Tibial nerve (tissue), 4 donors: ENCODE measurements around the gene VAMP8. TPM values are rescaled to one million over a fixed set of nuclear protein-coding genes. Genes with fewer than 3 reads are reported as not detected.

Experiments
- DNase-seq, 2 donors: peaks; one replicate each; pipeline ENCODE4 v3.0.0-alpha.2; 2019; ENCODE audit warnings: low spot score in 2 of 2
- H3K27ac ChIP-seq, 4 donors: fragments of 200-600 bp; sonication (generic) in 3 of 4; one replicate each; pipeline ENCODE4 v1.5.1; 2017 to 2019; ENCODE audit warnings: mild to moderate bottlenecking in 1 of 4
- H3K27me3 ChIP-seq, 2 donors: fragments of 200-600 bp; sonication (generic) in 1 of 2; one replicate each; pipeline versions ENCODE4 v1.5.1 to v1.6.0; 2017 to 2019
- H3K36me3 ChIP-seq, 3 donors: fragments of 200-600 bp; sonication (generic); one replicate each; pipeline ENCODE4 v1.5.1; 2018 to 2019
- H3K4me1 ChIP-seq, 4 donors: fragments of 200-600 bp; sonication (generic) in 3 of 4; one replicate each; pipeline ENCODE4 v1.5.1; 2017 to 2019
- H3K4me3 ChIP-seq, 4 donors: fragments of 200-600 bp; sonication (generic) in 3 of 4; one replicate each; pipeline ENCODE4 v1.5.1; 2017 to 2019; ENCODE audit warnings: mild to moderate bottlenecking in 1 of 4, moderate library complexity in 1 of 4
- H3K9me3 ChIP-seq, 4 donors: fragments of 200-600 bp; sonication (generic) in 3 of 4; one replicate each; pipeline ENCODE4 v1.5.1; 2017 to 2019
- EP300 ChIP-seq, 2 donors: sonication (generic); formaldehyde crosslinking; IDR thresholded peaks; one replicate each; pipeline ENCODE4 v1.6.1; 2017; ENCODE audit warnings: antibody characterized with exemption in 2 of 2, mild to moderate bottlenecking in 1 of 2
- POLR2A ChIP-seq, 2 donors: fragments of 450-650 bp; IDR thresholded peaks; one replicate each; pipeline ENCODE4 v1.6.1; 2017; ENCODE audit warnings: antibody characterized with exemption in 2 of 2, mild to moderate bottlenecking in 2 of 2, moderate library complexity in 2 of 2
- WGBS, 2 donors: methylation state at CpG; one replicate each; pipeline ENCODE4 v1.1.5; 2018; 5-methylcytosine and 5-hydroxymethylcytosine counted together
- total RNA-seq, 4 donors: library from RNA; depleted of rRNA; stranded (reverse); fragments of >200 nt; gene quantifications; one replicate each; pipeline ENCODE4 v1.1.0, GENCODE V29; 2016
- TF ChIP-seq, protein P1 (sequence below), 5 experiments: fragments of 200-600 bp in 3 of 5; fragments of 450-650 bp in 2 of 5; sonication (generic) in 3 of 5; IDR thresholded peaks; one replicate each; pipeline ENCODE4 v1.5.1; 2016 to 2019; ENCODE audit warnings: antibody characterized with exemption in 5 of 5, mild to moderate bottlenecking in 3 of 5, moderate library complexity in 2 of 5

The VAMP8 gene
- total RNA-seq, 4 donors from 2014 or later: 4.3 to 24.0 (median 11.8) TPM

- no peak overlapping the region for H3K4me3 ChIP-seq
- no peaks in the 10 kb centered on the region for H3K9me3 ChIP-seq
- TF ChIP-seq POLR2A (IDR thresholded peaks at IDR 0.05): no peak
- TF ChIP-seq, protein P1, sequence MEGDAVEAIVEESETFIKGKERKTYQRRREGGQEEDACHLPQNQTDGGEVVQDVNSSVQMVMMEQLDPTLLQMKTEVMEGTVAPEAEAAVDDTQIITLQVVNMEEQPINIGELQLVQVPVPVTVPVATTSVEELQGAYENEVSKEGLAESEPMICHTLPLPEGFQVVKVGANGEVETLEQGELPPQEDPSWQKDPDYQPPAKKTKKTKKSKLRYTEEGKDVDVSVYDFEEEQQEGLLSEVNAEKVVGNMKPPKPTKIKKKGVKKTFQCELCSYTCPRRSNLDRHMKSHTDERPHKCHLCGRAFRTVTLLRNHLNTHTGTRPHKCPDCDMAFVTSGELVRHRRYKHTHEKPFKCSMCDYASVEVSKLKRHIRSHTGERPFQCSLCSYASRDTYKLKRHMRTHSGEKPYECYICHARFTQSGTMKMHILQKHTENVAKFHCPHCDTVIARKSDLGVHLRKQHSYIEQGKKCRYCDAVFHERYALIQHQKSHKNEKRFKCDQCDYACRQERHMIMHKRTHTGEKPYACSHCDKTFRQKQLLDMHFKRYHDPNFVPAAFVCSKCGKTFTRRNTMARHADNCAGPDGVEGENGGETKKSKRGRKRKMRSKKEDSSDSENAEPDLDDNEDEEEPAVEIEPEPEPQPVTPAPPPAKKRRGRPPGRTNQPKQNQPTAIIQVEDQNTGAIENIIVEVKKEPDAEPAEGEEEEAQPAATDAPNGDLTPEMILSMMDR (IDR thresholded peaks at IDR 0.05): no peak
- TF ChIP-seq EP300 (IDR thresholded peaks at IDR 0.05): no peak
- no peaks in the 10 kb centered on the region for H3K36me3 ChIP-seq
- peak overlapping the region in 2 of 4 donors; percentile 20 to 99 for H3K27ac ChIP-seq
- no peaks in the 10 kb centered on the region for H3K27me3 ChIP-seq
- H3K4me1 ChIP-seq: peaks cover 0 to 18% (median 10%) of the 10 kb centered on the region in 4 donors
- DNase-seq: no peak
- WGBS, 2 donors: 81 to 83% methylated on average over 3 of the region's 3 CpGs
Observed at GRCh38 chr2:85534099-85534498, 43.3 kb upstream of the VAMP8 start.

DNA sequence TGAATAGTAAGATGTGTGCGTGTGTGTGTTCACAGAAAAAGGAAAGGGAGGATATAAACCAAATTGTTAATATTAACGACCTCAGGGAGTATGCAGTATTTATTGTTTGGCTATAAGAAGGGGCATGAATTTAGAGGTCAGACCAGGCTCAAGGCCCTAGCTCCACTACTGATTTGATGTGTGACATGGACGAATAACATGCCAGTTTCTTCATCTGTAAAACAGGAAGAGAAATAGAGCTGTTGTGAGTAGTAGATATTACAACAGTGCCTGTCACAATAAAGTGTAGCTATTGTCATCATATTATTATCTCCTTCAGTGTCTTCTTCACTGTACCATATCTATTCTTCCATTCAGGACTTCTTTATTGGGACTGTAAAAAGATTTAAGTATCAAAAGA, 42.5 kb upstream of the VAMP8 start:
- WGBS, 2 donors: 69 to 76% methylated on average over 3 of the region's 3 CpGs
- Histone ChIP-seq H3K9me3 (no peaks in the 10 kb centered on the region), H3K27ac (peak overlapping the region in 2 of 4 donors; percentile 8 to 99), H3K4me1 (peaks cover 0 to 18% (median 10%) of the 10 kb centered on the region in 4 donors), H3K4me3 (no peak overlapping the region), H3K27me3 (no peaks in the 10 kb centered on the region), H3K36me3 (no peaks in the 10 kb centered on the region)
- TF ChIP-seq, protein P1 (IDR thresholded peaks at IDR 0.05): no peak
- TF ChIP-seq POLR2A (IDR thresholded peaks at IDR 0.05) (no peak), EP300 (IDR thresholded peaks at IDR 0.05) (no peak)
- DNase-seq: no peak

DNA sequence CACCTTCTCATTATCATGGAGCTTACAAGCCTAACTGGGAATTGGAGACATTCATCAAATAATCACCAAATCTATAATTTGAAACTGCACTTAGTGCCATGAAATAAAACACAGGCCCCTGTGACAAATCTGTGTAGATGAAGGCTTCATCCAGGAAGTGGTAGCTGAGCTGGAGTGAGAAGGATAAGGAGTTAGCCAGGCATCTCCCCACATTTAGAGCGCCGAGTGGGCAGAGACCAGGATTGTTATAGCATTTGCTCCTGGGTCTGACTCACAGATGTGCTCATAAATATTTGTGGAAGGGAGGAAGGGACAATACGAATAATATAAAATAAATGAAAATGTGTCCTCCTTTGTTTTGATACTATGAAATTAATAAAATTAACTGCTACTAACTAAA, 40.9 kb upstream of the VAMP8 start:
- TF ChIP-seq POLR2A (IDR thresholded peaks at IDR 0.05) (no peak), EP300 (IDR thresholded peaks at IDR 0.05) (no peak)
- TF ChIP-seq, protein P1 (IDR thresholded peaks at IDR 0.05): no peak
- DNase-seq: no peak
- H3K27ac ChIP-seq: peak overlapping the region; percentile 97 to 99 (median 98)
- peaks cover 0 to 31% (median 18%) of the 10 kb centered on the region in 4 donors for H3K4me1 ChIP-seq
- 49 to 56% methylated on average over 3 of the region's 3 CpGs for WGBS, 2 donors
- H3K9me3 ChIP-seq: no peaks in the 10 kb centered on the region
- H3K27me3 ChIP-seq: no peaks in the 10 kb centered on the region
- H3K36me3 ChIP-seq: peaks cover 0 to 5% (median 2%) of the 10 kb centered on the region in 3 donors
- no peak overlapping the region for H3K4me3 ChIP-seq

- H3K4me1 ChIP-seq: peaks cover 0 to 45% (median 26%) of the 10 kb centered on the region in 4 donors
- H3K27ac ChIP-seq: peak overlapping the region; percentile 97 to 99 (median 98)
- peak in 1 of 2 donors; percentile 13 for TF ChIP-seq POLR2A (IDR thresholded peaks at IDR 0.05)
- TF ChIP-seq, protein P1 (IDR thresholded peaks at IDR 0.05): peak in 1 of 5 experiments; percentile 17
- peak in 1 of 2 donors; percentile 52 for TF ChIP-seq EP300 (IDR thresholded peaks at IDR 0.05)
- no peaks in the 10 kb centered on the region for H3K27me3 ChIP-seq
- DNase-seq: peak; percentile 47 to 64
- no peaks in the 10 kb centered on the region for H3K9me3 ChIP-seq
- peak overlapping the region; percentile 71 to 98 (median 82) for H3K4me3 ChIP-seq
- WGBS, 2 donors: 1% methylated on average over 33 to 35 of the region's 35 CpGs
- peaks cover 3 to 19% (median 14%) of the 10 kb centered on the region in 3 donors for H3K36me3 ChIP-seq
Observed at GRCh38 chr2:85537600-85538506, 39.5 kb upstream of the VAMP8 start.
